Mesothelial cell of epicardium (in vitro differentiated cells): Measurements from ENCODE around the gene STYXL2. TPM values are rescaled to one million over a fixed set of nuclear protein-coding genes. Genes with fewer than 3 reads are reported as not detected.

Experiments used
- DNase-seq, 2 experiments: peaks; one replicate each; pipeline ENCODE4 v3.0.0; 2021; ENCODE audit warnings: low spot score in 2 of 2; ENCODE audit not compliant: unreplicated experiment in 2 of 2
- H3K27ac Mint-ChIP-seq: 2 replicates; pipeline ENCODE4 v1.8.0; 2021; ENCODE audit warnings: mixed read lengths
- H3K27me3 Mint-ChIP-seq: 2 replicates; pipeline ENCODE4 v1.8.0; 2021; ENCODE audit warnings: low read depth, mixed read lengths
- H3K36me3 Mint-ChIP-seq: 2 replicates; pipeline ENCODE4 v1.8.0; 2021; ENCODE audit warnings: mixed read lengths
- H3K4me1 Mint-ChIP-seq: 2 replicates; pipeline ENCODE4 v1.8.0; 2021; ENCODE audit warnings: mixed read lengths
- H3K4me3 Mint-ChIP-seq: 2 replicates; pipeline ENCODE4 v1.8.0; 2021; ENCODE audit warnings: mild to moderate bottlenecking, moderate library complexity, mixed read lengths
- H3K9me3 Mint-ChIP-seq: 2 replicates; pipeline ENCODE4 v1.8.0; 2021; ENCODE audit warnings: mixed read lengths
- total RNA-seq: library from RNA; stranded (reverse); gene quantifications from 3 replicates; pipeline ENCODE4 v1.2.1, GENCODE V29; 2021
- TF ChIP-seq, protein P1 (sequence below): fragments of 200-600 bp; sonication (generic); IDR thresholded peaks from one replicate; pipeline ENCODE4 v1.5.0; 2021; ENCODE audit warnings: antibody characterized with exemption; ENCODE audit not compliant: unreplicated experiment

The STYXL2 gene
- total RNA-seq, 1 donor from 2014 or later: 0.18 TPM

DNA sequence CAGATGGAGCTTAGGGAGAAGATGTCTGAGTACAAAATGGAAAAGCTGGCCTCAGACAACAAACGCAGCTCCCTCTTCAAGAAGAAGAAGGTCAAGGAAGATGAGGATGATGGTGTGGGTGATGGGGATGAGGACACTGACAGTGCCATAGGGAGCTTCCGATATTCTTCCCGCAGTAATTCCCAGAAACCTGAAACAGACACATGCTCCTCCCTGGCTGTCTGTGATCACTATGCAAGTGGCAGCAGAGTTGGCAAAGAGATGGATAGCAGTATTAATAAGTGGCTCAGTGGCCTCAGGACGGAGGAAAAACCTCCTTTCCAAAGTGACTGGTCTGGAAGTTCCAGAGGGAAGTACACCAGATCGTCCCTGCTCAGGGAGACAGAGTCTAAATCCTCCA lies 33.8 kb downstream of the STYXL2 start:
- no peaks in the 10 kb centered on the region for H3K36me3 Mint-ChIP-seq
- no peak for DNase-seq
- H3K4me3 Mint-ChIP-seq: no peak overlapping the region
- peaks cover 10% of the 10 kb centered on the region for H3K27me3 Mint-ChIP-seq
- no peak overlapping the region for H3K27ac Mint-ChIP-seq
- TF ChIP-seq, protein P1, sequence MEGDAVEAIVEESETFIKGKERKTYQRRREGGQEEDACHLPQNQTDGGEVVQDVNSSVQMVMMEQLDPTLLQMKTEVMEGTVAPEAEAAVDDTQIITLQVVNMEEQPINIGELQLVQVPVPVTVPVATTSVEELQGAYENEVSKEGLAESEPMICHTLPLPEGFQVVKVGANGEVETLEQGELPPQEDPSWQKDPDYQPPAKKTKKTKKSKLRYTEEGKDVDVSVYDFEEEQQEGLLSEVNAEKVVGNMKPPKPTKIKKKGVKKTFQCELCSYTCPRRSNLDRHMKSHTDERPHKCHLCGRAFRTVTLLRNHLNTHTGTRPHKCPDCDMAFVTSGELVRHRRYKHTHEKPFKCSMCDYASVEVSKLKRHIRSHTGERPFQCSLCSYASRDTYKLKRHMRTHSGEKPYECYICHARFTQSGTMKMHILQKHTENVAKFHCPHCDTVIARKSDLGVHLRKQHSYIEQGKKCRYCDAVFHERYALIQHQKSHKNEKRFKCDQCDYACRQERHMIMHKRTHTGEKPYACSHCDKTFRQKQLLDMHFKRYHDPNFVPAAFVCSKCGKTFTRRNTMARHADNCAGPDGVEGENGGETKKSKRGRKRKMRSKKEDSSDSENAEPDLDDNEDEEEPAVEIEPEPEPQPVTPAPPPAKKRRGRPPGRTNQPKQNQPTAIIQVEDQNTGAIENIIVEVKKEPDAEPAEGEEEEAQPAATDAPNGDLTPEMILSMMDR: no peak
- no peaks in the 10 kb centered on the region for H3K4me1 Mint-ChIP-seq
- no peaks in the 10 kb centered on the region for H3K9me3 Mint-ChIP-seq

DNA sequence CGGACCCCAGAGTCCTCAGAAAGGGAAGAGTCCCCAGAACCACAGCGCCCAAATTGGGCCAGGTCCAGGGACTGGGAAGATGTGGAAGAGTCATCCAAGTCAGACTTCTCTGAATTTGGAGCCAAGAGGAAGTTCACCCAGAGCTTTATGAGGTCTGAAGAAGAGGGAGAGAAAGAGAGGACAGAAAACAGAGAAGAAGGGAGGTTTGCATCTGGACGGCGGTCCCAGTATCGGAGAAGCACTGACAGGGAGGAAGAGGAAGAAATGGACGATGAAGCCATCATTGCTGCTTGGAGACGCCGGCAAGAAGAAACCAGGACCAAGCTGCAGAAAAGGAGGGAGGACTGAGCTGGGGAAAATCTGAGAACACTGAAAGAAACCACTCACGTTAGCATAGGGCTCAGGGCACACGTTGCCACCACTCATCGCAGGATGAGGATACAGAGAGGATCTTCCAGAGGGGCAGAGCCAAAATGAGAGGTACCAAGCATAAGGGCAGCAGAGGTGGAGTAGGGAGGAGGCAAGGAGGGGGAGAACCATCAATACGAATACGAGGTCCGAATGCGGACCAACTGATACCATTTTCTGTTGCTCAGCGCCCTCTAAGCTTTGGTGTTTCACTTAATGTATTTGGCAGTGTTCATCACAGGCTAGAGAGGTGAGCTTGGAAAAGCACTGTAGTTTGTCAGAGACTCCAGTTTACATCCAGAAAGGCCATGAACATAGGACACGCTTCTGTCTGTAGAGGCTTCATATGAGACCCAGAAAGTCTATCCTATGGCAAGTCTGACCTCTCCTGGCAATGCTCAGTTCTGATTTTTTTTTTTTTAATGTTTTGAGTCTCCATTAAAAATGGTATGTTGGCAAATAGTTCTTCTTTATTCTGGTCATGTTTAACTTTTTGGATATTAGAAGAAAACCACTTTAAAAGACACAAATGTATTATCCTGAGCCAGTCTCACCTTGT lies 34.7 kb downstream of the STYXL2 start:
- TF ChIP-seq, protein P1: no peak

DNA sequence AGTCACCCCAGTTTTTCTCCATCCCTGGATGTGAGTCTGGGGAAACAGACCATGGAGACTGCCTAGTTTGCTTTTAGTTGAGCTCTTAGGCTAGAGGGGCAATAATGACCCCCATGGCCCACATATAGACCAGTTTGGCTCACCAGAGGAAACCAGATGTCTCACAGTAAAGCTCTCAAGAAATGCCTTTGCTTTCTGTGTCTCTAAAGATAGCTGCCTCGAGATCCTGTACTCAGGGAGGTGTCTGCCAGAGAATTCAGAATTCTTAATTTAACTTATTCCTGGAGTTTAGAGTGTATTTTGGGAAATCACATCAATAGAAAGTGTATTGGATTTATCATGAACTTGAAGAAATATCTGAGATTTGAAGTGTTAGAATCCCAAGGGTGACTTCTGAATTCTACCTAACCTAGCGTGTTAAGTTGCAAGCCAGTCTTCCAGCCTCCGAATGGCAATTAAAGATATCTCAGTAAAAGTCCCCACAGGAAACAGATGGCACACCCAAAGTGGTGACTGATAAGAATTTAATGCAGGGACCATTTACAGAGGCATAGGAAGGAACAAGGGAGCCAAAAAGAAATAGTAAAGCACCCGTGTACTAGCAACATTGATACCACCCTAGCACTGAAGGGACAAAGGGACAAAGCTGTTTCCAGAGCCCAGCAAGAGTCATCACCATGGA lies 37.1 kb downstream of the STYXL2 start:
- H3K4me1 Mint-ChIP-seq: no peaks in the 10 kb centered on the region
- H3K9me3 Mint-ChIP-seq: no peaks in the 10 kb centered on the region
- no peak for DNase-seq
- H3K36me3 Mint-ChIP-seq: no peaks in the 10 kb centered on the region
- H3K4me3 Mint-ChIP-seq: no peak overlapping the region
- no peak overlapping the region for H3K27ac Mint-ChIP-seq
- TF ChIP-seq, protein P1: no peak
- peaks cover 10% of the 10 kb centered on the region for H3K27me3 Mint-ChIP-seq

More for the DNA sequence above, 34.7 kb downstream of the STYXL2 start:
- Mint-ChIP-seq H3K9me3 (no peaks in the 10 kb centered on the region), H3K36me3 (no peaks in the 10 kb centered on the region), H3K4me1 (no peaks in the 10 kb centered on the region), H3K27me3 (peaks cover 10% of the 10 kb centered on the region), H3K27ac (no peak overlapping the region), H3K4me3 (no peak overlapping the region)
- DNase-seq: no peak

DNA sequence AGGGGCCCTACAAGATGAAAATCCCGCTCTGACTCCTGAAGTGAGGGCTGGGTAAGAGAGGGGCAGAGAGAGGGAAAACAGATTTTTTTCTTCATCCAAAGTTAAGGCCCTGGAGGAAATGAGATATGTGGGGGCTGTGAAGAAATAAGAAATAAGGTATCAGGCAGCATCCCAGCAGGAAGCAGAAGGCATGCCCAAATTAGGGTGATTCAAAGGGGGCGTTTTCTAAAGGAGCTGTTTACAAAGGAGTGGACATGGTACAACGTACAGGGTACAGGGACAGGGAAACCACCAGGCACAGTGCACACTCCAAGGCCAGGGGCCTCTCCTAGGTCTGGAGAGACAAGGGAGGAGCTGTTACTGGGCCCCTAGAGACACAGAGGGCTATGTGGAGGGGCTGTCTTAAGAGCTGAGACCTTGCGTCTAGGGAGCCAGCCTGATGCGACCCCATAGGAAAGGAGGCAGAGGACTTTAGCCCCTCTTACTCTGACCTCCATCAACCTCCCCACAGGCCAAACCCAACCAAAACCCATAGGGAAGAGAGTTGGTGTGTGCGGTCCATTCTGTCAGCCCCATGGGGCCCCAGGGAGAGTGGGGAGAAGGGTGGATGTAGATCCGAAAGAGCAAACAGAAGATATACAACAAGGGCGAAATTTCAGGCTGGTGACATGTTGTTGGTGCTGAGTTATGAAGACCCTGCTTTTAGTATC lies 38.6 kb downstream of the STYXL2 start:
- H3K9me3 Mint-ChIP-seq: no peaks in the 10 kb centered on the region
- H3K4me3 Mint-ChIP-seq: no peak overlapping the region
- H3K36me3 Mint-ChIP-seq: no peaks in the 10 kb centered on the region
- H3K4me1 Mint-ChIP-seq: peaks cover 4% of the 10 kb centered on the region
- no peak overlapping the region for H3K27ac Mint-ChIP-seq
- DNase-seq: no peak
- TF ChIP-seq, protein P1: no peak
- peaks cover 6% of the 10 kb centered on the region for H3K27me3 Mint-ChIP-seq

DNA sequence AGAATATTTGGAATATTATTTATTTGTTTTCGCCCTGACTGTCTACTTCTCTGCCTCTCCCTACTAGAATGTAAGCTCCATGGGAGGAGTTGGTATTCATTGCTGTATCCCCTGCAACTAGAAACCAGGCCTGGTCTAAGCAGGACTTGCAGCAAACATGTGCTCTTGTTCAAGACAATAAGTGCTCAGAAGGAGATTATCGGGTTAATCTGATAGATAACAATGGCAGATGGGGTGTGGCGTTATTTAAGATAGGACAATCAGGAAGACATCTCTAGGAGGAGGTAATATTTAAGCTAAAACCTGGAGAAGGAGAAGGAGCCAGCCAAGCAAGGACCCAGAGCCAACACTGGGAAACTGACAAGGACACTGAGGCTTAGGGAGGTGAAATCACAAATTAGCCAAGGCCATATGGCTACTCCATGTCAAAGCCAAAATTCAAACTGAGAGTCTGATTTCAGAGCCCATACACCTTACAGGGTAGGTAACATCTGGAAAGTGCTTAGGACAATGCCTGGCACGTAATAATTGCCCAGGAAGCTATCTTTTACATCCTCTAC lies 41.5 kb downstream of the STYXL2 start:
- Mint-ChIP-seq H3K4me3 (no peak overlapping the region), H3K27ac (no peak overlapping the region), H3K4me1 (peaks cover 6% of the 10 kb centered on the region), H3K9me3 (no peaks in the 10 kb centered on the region), H3K36me3 (no peaks in the 10 kb centered on the region), H3K27me3 (no peaks in the 10 kb centered on the region)
- TF ChIP-seq, protein P1: no peak
- DNase-seq: no peak
